HEK293T (cell line): ENCODE results near the gene IQSEC1.

Experiments
- ARNT ChIP-seq: fragments of 450-650 bp; IDR thresholded peaks from 2 replicates; pipeline ENCODE4 v1.6.1; 2017; ENCODE audit warnings: mild to moderate bottlenecking
- SP1 ChIP-seq: fragments of 450-650 bp; IDR thresholded peaks from 2 replicates; pipeline ENCODE4 v1.6.1; 2017

GRCh38 chr3:13115576-13115910, 42.3 kb upstream of the IQSEC1 start:
- TF ChIP-seq SP1 (no peak), ARNT (no peak)
